Measurements from ENCODE around the gene SENP1.

The SENP1 gene

DNA sequence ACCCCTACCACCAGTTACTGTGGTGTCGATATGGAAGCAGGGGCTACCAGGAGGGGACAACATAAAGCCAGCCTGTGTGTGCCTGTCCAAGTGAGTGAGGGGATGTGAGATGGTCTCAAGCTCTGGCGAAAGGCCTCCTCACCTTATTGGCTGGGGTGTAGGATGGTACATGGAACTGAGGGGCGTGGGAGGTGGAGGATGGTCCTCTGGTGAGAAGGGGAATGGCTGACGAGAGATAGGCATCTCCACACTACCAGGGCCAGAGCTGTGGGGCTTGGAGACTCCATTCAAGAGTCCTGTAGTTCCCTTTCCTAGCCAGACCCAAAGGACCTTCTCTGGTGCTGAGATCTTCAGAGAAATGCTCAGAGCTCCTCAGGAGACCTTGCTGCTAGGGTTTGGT is 69.1 kb downstream of the SENP1 start:
- no peak for DNase-seq (ENCODE audit: low read depth)

DNA sequence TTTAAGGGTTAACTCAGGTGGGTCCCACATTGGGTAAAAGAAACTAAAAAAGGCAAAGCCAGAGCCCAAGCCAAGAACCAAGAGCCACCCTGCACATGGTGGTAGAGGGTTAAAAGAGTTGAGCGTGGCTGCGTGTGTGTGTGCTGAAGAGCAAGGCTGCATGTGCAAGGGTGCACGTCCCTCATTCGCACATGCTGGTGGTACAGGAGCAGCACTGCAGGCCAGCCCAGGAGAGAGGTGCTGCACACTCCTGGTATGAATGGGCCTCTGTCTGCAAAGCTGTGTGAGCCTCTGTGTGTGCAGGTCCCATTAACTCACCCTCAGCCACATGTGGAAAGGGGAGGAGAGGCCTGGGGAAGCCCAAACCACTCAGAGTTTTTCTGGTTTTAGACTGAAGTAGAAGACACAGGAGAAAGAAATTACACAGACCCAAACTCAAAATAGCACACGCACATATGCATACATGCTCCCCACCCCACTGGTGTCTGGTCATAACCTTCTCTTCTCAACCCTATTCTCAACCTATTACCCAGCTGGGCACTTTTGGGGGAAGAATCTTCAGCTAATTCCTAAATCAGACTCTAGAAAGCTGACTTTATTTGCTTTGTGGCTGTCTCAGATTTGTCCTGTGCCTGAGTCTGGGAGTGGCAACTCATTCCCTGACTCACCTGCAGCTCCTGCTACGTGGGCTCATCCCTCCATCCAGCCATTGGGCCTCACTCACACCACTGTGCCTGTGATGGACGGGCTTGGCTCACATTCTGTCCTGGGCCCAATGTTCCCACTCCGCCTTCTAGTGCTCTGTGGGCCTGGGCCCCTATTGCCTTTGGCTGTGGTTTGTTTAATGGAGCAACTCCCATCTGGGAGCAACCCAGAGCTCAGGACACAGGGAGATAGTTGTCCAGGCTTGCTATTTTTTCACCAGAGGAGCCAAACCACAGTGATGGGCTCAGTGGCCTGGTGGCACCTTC is 70.8 kb downstream of the SENP1 start:
- no peak for DNase-seq (ENCODE audit: low read depth)

DNA sequence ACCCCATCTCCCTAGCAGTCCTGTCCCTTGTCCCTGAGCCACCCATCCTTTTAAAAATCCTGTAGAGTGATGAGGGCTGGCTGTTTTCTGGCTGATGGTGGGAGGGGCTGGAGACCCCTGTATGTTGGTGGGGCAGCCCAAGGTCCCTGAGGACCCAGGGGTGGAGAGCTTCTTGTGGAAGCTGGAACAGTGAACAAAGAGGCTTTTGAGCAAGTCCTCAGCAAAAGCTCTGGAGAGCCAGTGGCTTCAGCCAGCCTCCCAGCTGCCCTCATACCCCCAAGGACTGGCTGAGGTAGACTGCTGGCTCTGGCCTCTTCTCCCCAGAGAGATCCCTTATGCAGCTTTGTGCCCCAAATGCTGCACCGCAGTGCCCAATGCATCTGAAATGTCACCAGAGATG is 72.4 kb downstream of the SENP1 start:
- DNase-seq (ENCODE audit: low read depth): no peak

DNA sequence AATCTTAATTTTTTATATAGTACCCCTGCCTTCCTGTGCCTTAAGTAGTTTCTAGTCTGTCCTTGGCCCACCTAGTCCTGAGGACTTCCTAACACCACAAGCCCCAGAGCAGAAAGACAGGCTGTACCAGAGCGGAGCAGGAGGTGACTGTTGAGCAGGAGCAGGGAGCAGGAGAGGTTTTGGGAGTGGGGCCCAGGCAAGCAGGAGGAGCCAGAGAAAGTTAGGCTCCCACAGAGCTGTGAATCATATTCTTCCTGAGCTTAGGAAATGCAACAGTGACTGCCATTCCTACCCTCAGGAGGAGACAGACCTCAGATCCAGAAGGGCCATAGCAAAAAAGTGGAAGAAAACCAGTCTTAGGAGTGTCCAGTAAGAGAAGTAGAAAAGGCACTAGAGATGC is 73.3 kb downstream of the SENP1 start:
- DNase-seq (ENCODE audit: low read depth): no peak

DNA sequence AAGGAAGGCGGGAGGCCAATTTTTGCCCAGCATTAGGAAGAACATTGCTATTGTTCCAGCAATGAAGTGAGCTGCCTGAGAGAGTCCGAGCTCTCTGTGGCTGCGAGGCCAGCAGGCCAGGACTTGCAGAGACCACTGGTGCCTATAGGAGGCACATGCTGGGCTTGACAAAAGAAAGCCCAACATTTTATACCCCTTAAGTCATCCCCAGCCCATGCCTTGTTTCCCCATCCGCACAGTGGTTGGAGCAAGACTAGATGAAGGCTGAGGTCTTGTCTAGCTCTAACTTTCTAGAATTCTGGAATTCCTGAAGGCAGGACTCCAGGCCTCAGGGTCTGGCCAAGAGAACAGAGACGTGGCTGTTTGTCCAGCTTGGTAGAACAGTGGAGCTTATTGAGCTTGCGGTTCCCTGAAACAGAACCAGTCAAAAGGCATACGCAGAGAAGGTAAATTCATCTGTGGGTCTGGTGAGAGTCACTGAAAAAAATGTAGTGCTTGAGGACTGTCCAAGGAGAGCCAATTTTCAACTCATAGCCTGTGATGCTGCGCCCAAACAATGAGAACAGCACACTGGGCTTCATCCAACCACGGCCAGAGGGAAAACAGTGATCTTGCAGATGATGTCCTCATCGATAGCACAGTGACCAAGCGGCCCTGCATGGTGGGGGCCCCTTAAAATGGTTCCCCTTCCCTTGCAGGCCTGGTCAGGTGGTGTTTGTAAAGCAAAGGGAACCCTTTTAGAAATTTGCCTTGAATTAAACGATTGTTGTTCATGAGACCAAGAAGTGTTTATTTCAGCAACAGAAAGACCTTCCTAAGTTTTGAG is 74.5 kb downstream of the SENP1 start:
- DNase-seq (ENCODE audit: low read depth): no peak

DNA sequence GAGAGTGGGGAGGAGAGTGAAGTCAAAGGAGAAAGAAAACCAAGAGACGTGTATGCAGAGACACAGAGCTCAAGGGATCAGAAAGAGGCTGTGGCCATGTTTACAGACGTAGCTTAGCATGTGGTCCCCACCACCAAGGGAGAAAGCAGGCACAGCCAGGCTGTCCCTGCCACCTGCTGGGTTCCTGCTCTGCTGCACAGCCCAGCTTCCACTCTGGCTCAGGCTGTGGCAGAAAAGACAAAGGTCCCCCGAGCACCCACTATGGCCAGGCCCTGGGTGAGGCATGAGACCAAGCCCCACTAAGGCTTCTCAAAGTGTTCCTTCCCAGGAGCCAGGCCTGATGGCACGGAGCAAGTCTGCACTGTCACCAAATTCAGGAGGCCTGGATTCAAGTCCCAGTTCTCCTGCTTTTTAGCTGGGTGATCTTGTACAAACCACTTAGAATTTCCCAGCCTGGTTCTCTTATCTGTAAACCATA is 75.7 kb downstream of the SENP1 start:
- DNase-seq (ENCODE audit: low read depth): no peak

DNA sequence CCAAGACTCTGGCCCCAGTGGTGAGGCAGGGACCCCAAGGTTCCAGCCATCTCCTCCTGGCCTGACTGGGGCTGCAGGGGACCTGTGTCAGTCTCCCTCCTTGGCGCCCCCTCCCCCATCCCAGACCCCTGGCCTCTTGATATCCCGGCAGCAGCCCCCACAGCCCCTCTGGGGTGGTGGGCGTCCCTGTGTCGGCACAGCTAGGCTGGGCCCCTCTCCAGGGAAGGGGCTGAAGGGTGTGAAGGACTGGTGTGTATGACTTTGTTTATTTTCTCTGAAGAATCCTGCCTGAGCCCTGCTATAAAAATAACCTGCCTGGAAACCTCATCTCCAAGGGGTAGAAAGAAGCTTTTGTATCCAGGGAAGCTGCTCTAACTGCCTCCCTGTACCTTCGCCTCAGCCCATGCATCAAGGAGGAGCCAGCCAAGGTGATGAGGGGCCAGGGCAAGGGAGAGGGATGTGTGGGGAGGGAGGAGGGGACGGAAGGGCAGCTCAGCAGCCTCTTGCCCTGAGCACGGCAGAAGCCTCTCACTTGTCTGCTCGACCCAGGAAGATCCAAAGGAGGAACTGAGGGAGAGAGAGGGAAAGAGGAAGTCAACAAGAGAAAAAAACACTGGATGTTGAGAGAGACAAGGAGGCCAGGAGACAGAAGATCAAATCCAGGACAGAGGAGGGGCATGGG is 76.2 kb downstream of the SENP1 start:
- DNase-seq (ENCODE audit: low read depth): no peak

DNA sequence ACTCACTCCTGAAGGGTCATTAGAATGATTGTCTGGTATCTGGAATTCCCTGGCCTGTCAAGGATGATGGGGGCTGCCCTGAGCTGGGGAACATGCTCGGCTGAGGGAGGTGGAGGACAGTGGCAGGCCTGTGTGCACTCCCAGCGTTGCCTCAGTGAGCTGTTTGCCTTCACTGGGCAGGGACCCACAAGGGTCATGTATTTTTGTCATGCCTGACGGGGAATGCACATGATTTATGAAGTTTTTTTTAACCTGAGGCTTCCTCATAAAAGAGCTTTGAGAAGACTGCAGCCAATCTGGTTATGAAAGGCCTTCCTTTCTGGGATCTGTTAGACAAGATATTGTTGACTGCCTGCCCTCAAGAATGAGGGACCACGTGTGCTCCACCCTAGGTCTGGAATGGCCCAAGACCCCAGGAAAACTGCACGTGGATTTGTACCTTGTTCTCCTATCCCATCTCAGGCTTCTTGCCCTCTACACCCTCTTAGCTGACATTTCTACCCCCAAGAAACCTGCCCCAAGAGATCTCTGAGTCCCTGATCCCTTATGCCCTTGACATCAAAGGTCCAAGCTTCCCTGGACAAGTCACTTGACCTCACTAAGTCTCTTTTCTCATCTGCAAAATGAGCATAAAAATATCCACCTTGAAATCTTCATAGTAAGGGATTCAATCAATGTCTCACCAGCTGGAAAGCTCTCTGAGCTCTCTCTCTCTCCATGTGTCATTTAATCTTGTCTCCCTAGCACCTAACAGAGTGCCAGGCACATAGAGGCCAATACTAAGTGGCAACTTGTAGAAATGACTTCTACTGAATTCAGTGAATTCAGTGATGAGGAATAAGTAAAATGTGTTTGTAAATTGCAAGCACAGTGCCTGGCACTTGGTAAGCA is 77.1 kb downstream of the SENP1 start:
- DNase-seq (ENCODE audit: low read depth): no peak

DNA sequence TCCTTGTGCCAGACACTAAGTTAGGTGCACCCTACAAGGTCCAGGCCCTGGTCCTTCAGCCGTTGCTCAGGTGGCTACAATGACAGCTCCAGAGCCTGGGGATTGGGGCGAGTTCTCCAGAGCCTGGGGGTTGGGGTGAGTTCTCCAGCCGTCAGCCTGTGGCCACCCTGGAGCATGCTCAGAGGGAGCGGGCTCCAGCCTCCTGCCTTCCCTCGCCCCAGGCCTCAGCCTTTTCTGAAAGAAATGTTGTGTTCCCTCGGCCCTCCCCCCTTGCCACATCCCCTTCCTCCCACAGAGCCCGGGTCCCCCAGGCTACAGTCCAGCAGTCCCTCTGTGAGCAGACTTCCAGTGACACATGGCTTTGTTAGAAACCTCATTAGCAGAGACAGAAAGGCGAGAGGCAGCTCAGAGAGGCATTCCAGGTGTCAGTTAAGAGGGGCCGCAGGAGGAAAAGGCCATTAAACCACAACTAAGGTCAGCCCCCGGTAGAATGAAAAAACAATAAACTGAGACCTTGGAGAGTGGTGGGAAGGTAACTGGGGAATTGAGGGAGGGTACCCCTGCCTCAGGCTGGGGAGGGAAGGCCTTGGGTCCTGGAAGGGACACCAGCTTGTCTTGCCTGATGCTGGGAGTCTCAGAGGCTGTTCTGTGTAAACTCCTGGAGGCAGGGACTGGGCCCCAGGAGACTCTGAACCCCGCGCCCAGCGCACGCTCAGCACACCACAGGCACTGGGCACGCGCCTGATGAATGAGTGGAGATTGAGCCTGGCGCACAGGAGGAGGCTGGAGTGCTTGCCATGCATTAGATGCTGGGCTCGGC is 78.5 kb downstream of the SENP1 start:
- no peak for DNase-seq (ENCODE audit: low read depth)

DNA sequence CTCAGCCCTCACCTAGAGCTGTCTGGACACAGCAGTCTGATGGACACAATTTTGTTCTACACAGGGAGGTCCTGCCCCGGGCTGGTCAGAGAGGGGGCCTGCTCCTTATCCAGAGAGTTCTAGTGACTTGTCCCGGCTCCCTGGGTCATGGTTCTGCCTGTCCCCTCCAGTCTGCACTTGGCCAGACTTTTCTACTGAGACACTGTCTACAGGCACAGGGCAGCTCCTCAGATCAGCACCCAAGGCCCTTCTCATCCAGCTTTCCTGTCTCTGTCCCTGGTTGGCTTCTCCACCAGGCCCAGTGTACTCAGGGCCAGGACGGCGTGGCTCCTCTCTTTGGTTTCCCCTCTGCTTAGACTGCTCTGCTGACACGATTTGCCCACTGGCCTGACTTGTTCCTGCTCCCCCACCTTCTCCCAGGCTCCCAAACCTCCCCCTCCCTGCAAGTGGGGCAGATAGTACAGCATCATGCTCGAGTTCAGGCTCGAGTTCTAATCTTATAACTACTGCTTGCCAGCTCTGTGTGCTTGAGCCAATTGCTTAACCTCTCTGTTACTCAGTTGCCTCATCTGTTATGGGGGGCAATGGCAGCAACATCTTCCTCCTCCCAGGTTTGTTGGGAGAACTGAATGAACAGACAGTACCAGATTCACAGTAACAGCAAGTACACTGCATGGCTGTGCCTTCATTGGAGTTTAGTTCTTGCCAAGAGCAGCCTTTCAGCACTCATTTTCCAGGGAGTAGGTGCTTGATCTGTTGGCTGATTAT is 79.6 kb downstream of the SENP1 start:
- no peak for DNase-seq (ENCODE audit: low read depth)

DNA sequence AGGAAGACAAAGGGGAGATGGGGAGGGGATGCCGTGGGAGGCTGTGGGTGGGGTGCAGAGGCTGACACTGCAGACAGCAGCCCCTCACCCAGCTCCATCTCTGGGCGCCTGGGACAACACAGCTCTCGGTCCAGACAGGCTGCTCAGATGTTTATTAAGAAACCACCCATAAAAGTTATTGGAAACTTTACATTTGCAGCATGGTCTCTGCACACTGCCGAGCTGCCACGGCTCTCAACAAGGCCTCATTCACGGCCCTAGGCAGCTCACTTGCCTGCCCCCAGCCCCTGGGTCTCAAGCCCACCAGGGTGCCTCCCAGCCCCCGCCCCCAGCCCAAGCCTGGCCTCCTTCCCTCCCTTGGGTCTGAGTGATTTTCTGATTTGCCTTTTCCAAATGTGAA is 80.6 kb downstream of the SENP1 start:
- no peak for DNase-seq (ENCODE audit: low read depth)

DNA sequence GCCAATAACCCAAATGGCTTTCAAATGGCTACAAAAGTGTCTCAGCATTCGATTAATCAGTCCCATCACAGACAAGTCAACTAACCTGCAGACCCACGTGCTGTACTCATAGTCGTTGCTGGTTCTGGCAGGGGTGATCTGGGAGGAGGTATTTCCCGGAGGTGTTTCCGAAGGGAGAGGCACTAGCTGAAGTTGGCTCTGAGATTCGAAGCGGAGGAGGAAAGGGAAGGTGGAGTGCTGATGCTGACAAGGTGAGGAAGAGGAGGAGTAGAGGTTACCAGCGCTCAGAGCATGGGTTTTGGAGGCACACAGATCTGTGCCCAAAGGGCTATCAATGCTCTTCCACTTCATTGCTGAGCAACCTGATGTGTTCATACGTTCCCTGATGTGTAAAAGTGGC is 81.1 kb downstream of the SENP1 start:
- DNase-seq (ENCODE audit: low read depth): no peak

DNA sequence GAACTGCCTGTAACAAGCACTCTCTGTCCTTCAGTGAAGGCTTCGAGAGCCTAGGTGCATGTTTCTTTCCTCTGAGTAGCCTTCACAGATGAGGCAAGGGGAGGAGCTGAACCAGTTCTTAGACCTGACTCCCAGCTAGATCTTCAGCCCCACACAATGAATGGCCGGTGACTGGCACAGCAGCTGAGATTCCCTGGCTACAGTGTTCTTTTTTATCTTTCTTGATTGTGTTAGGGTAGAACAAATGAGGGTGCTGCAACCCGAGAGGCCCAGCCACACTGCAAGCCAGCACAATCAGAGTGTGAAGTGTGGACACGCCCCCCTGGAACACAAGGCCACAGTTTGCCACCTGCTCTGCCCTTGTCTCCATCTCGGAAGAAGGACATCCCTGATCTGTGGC is 82.5 kb downstream of the SENP1 start:
- DNase-seq (ENCODE audit: low read depth): no peak

DNA sequence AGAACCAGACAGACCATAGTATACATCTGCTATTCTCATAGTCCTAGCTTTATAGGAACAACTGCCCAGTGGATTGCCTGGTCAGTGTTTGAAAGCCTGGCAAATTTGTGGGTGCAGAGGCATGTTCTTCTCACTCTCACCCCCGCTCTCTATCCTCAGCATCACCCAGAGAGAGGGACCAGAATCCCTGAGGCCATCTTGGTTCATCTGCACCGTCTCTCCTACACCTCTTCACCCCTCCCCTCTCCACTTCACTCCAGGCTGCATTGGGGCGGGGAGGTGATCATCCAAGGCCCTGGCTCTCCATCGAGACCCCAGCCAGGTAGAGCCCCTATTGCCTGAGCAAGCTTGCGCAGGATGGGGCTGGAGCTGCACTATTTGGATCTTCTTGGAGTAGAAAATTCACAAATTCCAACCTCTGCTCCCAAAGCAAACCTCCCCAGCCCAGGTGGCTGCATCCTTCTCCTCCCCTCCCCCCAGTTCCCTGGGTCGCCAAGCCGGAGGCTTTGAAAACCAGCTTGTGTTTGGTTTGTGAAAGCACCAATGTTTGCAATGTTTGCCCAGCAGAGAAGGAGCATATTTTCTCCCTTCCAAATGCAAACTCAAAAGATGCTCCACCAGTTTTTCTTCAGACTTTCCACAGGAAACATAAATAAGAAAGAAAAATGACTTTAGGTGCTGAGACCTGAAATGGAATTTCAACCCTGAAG is 83.0 kb downstream of the SENP1 start:
- DNase-seq (ENCODE audit: low read depth): no peak

DNA sequence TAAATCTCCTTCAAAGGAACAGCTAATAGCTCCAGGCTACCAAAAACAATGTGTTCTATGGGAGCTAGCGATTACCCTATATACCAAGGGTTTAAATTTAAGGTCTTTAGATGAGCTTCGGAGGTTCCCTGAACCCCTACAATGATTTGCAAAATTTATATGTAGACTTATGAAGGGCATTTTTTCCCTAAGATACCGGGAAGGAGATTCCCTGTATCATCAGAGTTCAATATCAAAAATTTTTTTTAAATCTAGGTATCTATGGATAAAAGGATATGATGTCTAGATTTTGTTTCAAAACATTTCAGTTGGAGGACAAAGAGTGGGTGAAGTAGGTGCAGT is 83.7 kb downstream of the SENP1 start:
- no peak for DNase-seq (ENCODE audit: low read depth)

DNA sequence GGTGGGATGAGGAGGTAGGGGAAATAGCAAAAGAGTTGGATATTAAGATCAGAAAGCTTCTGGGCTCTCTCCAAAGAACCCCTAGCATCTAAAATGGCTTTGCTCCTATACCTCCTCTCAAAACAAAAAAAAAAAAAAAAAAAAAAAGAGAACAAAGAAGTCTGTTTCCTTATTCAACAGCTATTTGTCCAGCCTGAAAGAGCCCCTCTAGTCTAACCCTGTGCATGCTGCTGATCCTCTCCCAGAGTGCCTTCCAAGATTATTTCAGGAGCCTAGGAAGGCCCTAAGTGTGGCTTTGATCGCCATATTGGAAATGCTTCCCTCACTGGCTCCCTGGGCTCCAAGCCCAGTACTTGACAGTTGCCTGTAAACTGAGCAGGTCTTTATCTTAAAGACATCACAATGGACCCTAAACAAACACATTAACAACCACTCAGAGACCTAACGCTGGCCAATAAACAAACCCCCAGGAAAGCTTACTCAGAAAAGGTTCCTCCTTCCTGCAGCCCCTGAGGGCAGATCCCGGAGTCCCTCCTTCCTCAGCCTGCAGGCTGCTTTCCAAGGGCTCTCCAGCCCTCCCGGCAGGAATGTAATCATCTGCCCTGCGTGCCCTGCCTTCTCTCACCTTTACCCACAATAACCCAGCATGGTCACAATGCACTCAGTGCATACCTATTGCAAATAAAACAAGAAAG is 84.2 kb downstream of the SENP1 start:
- no peak for DNase-seq (ENCODE audit: low read depth)

DNA sequence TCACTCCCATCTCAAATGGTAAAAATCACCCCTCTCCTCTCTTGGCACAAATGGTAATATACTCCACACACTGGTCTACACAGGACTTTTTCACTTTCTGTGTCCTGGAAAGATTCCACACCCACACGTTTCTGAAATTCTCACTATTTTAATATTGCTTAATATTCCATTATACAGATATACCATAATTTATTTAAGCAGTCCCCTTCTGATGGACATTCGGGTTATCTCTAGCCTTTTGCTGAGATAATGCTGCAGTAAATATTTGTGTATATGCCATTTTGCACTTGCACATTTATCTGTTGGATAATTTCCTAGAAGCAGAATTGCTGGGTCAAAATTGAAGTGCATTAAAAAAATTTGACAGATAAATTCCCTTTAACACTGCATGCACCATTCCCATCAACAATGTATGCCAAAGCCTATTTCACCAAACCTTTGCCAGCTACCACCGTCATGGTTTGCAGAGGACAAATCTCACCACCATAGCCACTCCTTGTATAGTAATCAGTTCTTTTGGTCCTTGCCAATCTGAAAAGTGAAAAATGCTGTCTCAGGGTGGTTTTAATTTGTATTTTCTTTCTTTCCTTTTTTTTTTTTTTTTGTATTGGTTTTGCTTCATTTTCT is 86.1 kb downstream of the SENP1 start:
- DNase-seq (ENCODE audit: low read depth): no peak

DNA sequence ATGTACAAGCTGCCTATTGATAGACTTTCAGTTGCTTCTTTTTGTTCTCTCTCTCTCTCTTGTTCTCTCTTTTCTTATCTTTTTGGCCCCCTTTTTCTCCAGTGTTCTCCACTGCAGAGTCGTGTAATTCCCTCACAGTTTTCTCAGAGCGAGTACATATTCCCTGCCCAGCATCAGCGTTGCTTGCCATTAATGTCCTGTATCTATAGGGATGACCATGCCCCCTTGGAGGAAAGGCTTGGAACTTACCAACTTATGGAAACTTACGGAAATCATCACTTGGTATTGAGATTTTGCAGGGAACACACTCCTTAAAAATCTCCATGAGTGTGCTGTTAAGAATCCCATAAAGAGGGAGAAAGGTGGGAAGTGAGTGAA is 87.3 kb downstream of the SENP1 start:
- no peak for DNase-seq (ENCODE audit: low read depth)

All from amniotic epithelial cell (primary cell).